BJ (cell line): ENCODE results near the gene PMM2. TPM values are rescaled to one million over a fixed set of nuclear protein-coding genes. Genes with fewer than 3 reads are reported as not detected.

Source experiments
- CTCF ChIA-PET: fragments of 350-600 bp; formaldehyde crosslinking; extraction: SDS; loops from one replicate; lab custom pipeline; 2021; ENCODE audit warnings: antibody characterized with exemption, inconsistent platforms; lab: Yijun Ruan, JAX
- POLR2A ChIA-PET: fragments of 300-600 bp; sonication (Branson Sonifier 250); formaldehyde crosslinking; extraction: SDS; loops from one replicate; lab custom pipeline; 2021; ENCODE audit warnings: antibody characterized with exemption; lab: Charles Lee
- DNase-seq: peaks from one replicate; pipeline ENCODE4 v3.0.0-alpha.2; 2011; ENCODE audit warnings: low read depth
- H3K27me3 ChIP-seq: 2 replicates; pipeline ENCODE4 v1.6.0; 2011; ENCODE audit warnings: low read length; ENCODE audit not compliant: control insufficient read depth, insufficient read depth
- H3K36me3 ChIP-seq: 2 replicates; pipeline ENCODE4 v1.5.1; 2011; ENCODE audit warnings: low read length; ENCODE audit not compliant: control insufficient read depth, insufficient read depth
- H3K4me3 ChIP-seq: 2 replicates; pipeline ENCODE4 v1.5.1; 2011; ENCODE audit warnings: low read depth, mild to moderate bottlenecking, control low read depth, low read length
- polyA plus RNA-seq: library from polyadenylated mRNA; depleted of rRNA; stranded (reverse); fragments of >200 nt; gene quantifications from 2 replicates; pipeline ENCODE4 v1.2.3, GENCODE V29; 2011
- TF ChIP-seq, protein P1 (sequence below): IDR thresholded peaks from 2 replicates; pipeline ENCODE4 v1.5.1; 2011; ENCODE audit warnings: low read depth, mild to moderate bottlenecking, control low read depth, inconsistent platforms, low read length, moderate library complexity; ENCODE audit not compliant: insufficient read depth

PMM2 gene
- polyA plus RNA-seq, 1 experiment, result 30.4 TPM

DNA sequence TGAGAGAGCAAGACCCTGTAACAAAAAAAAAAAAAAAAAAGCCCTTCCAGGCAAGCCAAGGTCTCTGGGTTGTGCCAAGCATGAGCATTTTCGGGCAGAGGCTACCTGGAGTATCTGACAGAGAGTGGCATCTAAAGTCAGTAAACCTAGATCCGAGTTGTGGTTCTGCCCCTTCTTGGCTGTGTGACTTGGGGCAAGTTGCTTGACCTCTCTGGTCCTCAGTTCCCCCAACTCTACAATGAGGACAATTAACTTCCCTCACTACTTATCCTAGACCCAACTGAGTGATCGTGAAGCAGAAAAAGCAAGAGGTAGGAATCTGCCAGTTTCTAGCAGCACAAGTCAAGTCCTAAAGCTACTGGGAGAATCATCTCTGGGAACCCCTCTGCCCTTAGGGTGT is 34.6 kb upstream of the PMM2 start:
- DNase-seq, result no peak
- ChIA-PET POLR2A (no interaction called here), CTCF (no interaction called here)
- H3K27me3 ChIP-seq, result no peaks in the 10 kb centered on the region
- no peaks in the 10 kb centered on the region for H3K36me3 ChIP-seq
- no peak overlapping the region for H3K4me3 ChIP-seq
- TF ChIP-seq, protein P1, sequence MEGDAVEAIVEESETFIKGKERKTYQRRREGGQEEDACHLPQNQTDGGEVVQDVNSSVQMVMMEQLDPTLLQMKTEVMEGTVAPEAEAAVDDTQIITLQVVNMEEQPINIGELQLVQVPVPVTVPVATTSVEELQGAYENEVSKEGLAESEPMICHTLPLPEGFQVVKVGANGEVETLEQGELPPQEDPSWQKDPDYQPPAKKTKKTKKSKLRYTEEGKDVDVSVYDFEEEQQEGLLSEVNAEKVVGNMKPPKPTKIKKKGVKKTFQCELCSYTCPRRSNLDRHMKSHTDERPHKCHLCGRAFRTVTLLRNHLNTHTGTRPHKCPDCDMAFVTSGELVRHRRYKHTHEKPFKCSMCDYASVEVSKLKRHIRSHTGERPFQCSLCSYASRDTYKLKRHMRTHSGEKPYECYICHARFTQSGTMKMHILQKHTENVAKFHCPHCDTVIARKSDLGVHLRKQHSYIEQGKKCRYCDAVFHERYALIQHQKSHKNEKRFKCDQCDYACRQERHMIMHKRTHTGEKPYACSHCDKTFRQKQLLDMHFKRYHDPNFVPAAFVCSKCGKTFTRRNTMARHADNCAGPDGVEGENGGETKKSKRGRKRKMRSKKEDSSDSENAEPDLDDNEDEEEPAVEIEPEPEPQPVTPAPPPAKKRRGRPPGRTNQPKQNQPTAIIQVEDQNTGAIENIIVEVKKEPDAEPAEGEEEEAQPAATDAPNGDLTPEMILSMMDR, result no peak

DNA sequence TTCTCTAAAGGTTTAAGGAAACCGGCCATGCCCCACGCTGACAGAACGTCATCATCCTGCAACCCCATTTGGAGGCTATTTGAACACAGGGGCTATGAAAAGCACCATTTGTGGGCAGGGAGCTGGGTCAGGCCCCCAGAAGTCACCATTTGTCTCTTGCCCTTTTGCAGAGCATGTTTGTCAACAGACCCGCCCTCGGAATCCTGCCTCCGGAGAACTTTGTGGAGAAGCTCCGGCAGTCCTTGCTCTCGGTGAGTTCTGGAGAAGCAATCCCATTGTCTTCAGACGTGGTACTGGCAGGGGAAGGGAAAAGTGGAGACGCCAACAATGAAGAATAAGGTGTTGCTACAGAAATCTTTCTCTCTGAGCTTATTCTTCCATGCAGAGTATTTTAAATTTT is 33.7 kb upstream of the PMM2 start:
- CTCF ChIA-PET, result no interaction called here
- POLR2A ChIA-PET, result no interaction called here
- Histone ChIP-seq H3K4me3 (no peak overlapping the region), H3K27me3 (no peaks in the 10 kb centered on the region), H3K36me3 (no peaks in the 10 kb centered on the region)
- TF ChIP-seq, protein P1, result no peak
- no peak for DNase-seq

DNA sequence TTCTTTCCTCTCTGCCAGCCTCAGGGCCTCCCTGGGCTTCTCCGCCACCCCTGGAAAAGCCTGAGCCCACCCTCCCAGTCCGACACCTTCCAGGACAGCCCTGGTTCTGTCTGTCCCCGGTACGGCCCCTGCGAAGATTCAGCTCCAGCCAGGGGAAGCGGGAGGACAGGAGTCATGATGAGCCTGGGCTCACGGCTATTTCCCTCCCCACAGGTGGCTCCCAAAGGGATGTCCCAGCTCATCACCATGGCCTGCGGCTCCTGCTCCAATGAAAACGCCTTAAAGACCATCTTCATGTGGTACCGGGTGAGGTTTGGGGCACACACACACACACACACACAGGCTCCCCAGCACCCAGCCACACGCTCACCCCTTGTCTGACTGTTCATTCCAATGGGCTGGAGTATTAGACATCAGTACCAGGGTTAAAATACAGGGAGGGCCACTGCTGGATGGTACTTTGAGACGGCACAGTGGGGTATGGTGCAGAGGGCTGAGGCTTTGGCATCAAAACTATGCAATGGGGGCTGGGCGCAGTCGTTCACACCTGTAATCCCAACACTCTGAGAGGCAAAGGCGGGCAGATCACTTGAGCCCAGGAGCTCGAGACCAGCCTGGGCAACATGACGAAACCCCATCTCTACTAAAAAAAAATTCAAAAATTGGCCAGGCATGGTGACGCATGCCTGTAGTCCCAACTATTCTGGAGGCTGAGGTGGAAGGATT is 33.0 kb upstream of the PMM2 start:
- Histone ChIP-seq H3K4me3 (no peak overlapping the region), H3K36me3 (no peaks in the 10 kb centered on the region), H3K27me3 (no peaks in the 10 kb centered on the region)
- ChIA-PET CTCF (no interaction called here), POLR2A (no interaction called here)
- TF ChIP-seq, protein P1, result no peak
- DNase-seq, result no peak

DNA sequence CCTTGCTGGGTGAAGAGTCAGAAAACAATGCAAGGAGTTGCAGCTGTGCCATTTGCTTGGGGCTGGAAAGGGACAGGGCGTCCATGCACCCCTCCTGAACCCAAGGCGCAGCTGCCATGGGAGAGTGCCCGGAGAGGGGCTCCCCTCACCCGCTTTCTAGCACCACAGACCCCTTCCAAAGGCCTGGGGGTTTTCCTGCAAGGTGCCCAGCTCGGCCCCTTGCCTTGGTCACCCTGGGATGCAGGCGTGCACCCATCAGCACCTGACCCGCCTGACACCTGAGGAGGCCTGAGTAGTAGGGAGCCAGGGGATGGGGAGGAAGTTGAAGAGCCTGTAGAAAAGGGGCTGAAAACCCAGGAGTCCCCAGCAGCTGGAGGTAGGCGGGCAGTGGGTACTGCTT is 30.5 kb upstream of the PMM2 start:
- POLR2A ChIA-PET, result no interaction called here
- DNase-seq, result no peak
- H3K36me3 ChIP-seq, result no peaks in the 10 kb centered on the region
- TF ChIP-seq, protein P1, result no peak
- H3K4me3 ChIP-seq, result no peak overlapping the region
- CTCF ChIA-PET, result no interaction called here
- H3K27me3 ChIP-seq, result no peaks in the 10 kb centered on the region

DNA sequence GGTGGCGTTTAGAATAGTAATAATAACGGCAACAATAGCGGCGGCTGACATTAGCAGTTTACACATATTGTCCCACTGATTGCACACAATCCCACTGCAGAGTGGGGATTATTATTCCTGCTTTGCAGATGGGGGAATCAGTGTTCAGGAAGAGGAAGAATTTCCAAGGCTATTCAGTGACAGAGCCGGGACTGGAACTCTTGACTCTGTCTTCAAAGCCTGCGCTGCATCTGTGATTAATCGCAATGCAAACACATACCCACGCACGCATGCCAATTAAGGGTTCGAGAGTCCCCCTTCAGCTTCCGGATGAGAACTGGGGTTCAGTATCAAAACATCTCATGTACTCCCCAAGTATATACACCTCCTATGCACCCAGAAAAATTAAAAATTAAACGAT is 29.4 kb upstream of the PMM2 start:
- TF ChIP-seq, protein P1, result no peak
- Histone ChIP-seq H3K36me3 (no peaks in the 10 kb centered on the region), H3K4me3 (no peak overlapping the region), H3K27me3 (no peaks in the 10 kb centered on the region)
- CTCF ChIA-PET, result no interaction called here
- DNase-seq, result no peak
- POLR2A ChIA-PET, result no interaction called here
